Muscle of arm (tissue), 12 donors: ENCODE measurements around the gene SLC9A3. TPM values are rescaled to one million over a fixed set of nuclear protein-coding genes. Genes with fewer than 3 reads are reported as not detected.

ENCODE experiments used
- DNase-seq: peaks from one replicate; pipeline ENCODE4 v3.0.0-alpha.2; 2013
- polyA plus RNA-seq, 12 donors: library from polyadenylated mRNA; unstranded; fragments of 120-200 nt; gene quantifications; one replicate each; pipeline ENCODE4 v1.2.1, GENCODE V29; 2013; ENCODE audit not compliant: insufficient read length in 12 of 12

Gene SLC9A3
- polyA plus RNA-seq, 12 donors = 1.6 to 6.9 (median 2.3) TPM; not detected in 1

- DNase-seq = no peak
Measured at GRCh38 chr5:444226-444625, 80.0 kb downstream of the SLC9A3 start.

- no peak for DNase-seq
Measured at GRCh38 chr5:443239-444151, 80.8 kb downstream of the SLC9A3 start.

- peak; percentile 78 for DNase-seq
Measured at GRCh38 chr5:442335-443238, 81.7 kb downstream of the SLC9A3 start, which contains the start of gene EXOC3. Gene EXOC3 (plus strand): TSS chr5:443176. CDS start chr5:446206, 3,030 bp downstream.

- DNase-seq = no peak
Measured at GRCh38 chr5:441996-442334, 82.3 kb downstream of the SLC9A3 start.

GRCh38 chr5:440401-441201 is 83.6 kb downstream of the SLC9A3 start:
- DNase-seq = no peak

GRCh38 chr5:439636-440035 is 84.6 kb downstream of the SLC9A3 start:
- DNase-seq = no peak

GRCh38 chr5:439181-439580 is 85.1 kb downstream of the SLC9A3 start:
- no peak for DNase-seq

- DNase-seq = no peak
Measured at GRCh38 chr5:438481-438981, 85.7 kb downstream of the SLC9A3 start.

GRCh38 chr5:437281-437771 is 86.9 kb downstream of the SLC9A3 start:
- no peak for DNase-seq

- no peak for DNase-seq
Measured at GRCh38 chr5:436641-436975, 87.6 kb downstream of the SLC9A3 start.

- DNase-seq = no peak
Measured at GRCh38 chr5:435961-436640, 88.1 kb downstream of the SLC9A3 start.

- no peak for DNase-seq
Measured at GRCh38 chr5:435156-435790, 89.0 kb downstream of the SLC9A3 start.

- DNase-seq = no peak
Measured at GRCh38 chr5:434443-435146, 89.7 kb downstream of the SLC9A3 start.

GRCh38 chr5:433836-434235 is 90.4 kb downstream of the SLC9A3 start:
- DNase-seq = no peak

GRCh38 chr5:432928-433791 is 91.1 kb downstream of the SLC9A3 start:
- no peak for DNase-seq

GRCh38 chr5:432201-432927 is 91.9 kb downstream of the SLC9A3 start:
- DNase-seq = no peak

GRCh38 chr5:431711-432050 is 92.6 kb downstream of the SLC9A3 start:
- DNase-seq = no peak
